IPS-18a (cell line): ENCODE measurements around the gene TNS2.
"Not testable (repeated sequence)": the region's sequence is repeated elsewhere in the genome, so short reads cannot be mapped to it uniquely, and the experiment has no call there.

Experiments
- H3K27ac ChIP-seq: one replicate; pipeline ENCODE4 v1.5.1; 2013; ENCODE audit warnings: low read length
- H3K27me3 ChIP-seq: one replicate; pipeline ENCODE4 v1.6.1; 2013; ENCODE audit warnings: mild to moderate bottlenecking, low read length; ENCODE audit not compliant: control insufficient read depth, insufficient read depth
- H3K36me3 ChIP-seq: one replicate; pipeline ENCODE4 v1.6.1; 2013; ENCODE audit warnings: low read depth, low read length; ENCODE audit not compliant: control insufficient read depth
- H3K4me1 ChIP-seq: one replicate; pipeline ENCODE4 v1.6.1; 2013; ENCODE audit warnings: low read depth, low read length; ENCODE audit not compliant: control insufficient read depth
- H3K4me3 ChIP-seq: one replicate; pipeline ENCODE4 v1.5.1; 2013; ENCODE audit warnings: low read length
- H3K9ac ChIP-seq: one replicate; pipeline ENCODE4 v1.6.1; 2013; ENCODE audit warnings: mild to moderate bottlenecking, low read length, moderate library complexity
- H3K9me3 ChIP-seq: one replicate; pipeline ENCODE4 v1.6.1; 2013; ENCODE audit warnings: low read depth, low read length; ENCODE audit not compliant: control insufficient read depth

The TNS2 gene

GRCh38 chr12:53095596-53095895 is 45.7 kb downstream of the TNS2 start:
- peaks cover 22% of the 10 kb centered on the region for H3K4me1 ChIP-seq
- not testable (repeated sequence) for H3K27ac ChIP-seq, H3K36me3 ChIP-seq, H3K9me3 ChIP-seq, H3K9ac ChIP-seq, H3K4me3 ChIP-seq
- peaks cover 36% of the 10 kb centered on the region for H3K27me3 ChIP-seq

GRCh38 chr12:53096089-53096741 is 46.4 kb downstream of the TNS2 start:
- Histone ChIP-seq H3K9ac (no peak overlapping the region), H3K4me3 (peak overlapping the region; percentile 85)

GRCh38 chr12:53096759-53097158 is 46.9 kb downstream of the TNS2 start:
- H3K36me3 ChIP-seq = no peaks in the 10 kb centered on the region
- H3K4me1 ChIP-seq = peaks cover 22% of the 10 kb centered on the region
- H3K9me3 ChIP-seq = no peaks in the 10 kb centered on the region
- H3K27ac ChIP-seq = no peak overlapping the region
- peaks cover 36% of the 10 kb centered on the region for H3K27me3 ChIP-seq
- H3K9ac ChIP-seq = peak overlapping the region; percentile 20
- H3K4me3 ChIP-seq = peak overlapping the region; percentile 85

More at GRCh38 chr12:53096089-53096741, 46.4 kb downstream of the TNS2 start:
- peaks cover 22% of the 10 kb centered on the region for H3K4me1 ChIP-seq
- no peaks in the 10 kb centered on the region for H3K9me3 ChIP-seq
- H3K27ac ChIP-seq = no peak overlapping the region
- peaks cover 36% of the 10 kb centered on the region for H3K27me3 ChIP-seq
- H3K36me3 ChIP-seq = no peaks in the 10 kb centered on the region

DNA sequence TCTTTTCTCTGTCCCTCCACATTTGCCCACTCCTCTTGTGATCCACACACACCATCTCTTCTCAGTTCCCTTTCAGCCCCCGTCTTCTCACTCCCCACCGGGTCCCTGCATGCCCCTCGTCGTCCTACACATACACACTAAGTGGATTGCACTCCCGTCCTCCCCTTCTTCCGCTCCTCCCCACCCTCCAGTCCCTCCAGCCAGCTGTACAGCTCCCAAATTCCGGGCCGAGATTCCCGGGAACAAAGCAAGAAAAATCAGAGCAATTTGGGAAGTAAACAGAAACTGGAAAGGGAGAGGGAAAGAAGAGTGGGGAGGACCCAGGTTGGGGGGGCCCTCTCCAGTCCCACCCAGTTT is 47.3 kb downstream of the TNS2 start:
- Histone ChIP-seq H3K9ac (peak overlapping the region; percentile 20), H3K4me1 (peaks cover 22% of the 10 kb centered on the region), H3K27ac (no peak overlapping the region), H3K36me3 (no peaks in the 10 kb centered on the region), H3K9me3 (no peaks in the 10 kb centered on the region), H3K4me3 (peak overlapping the region; percentile 85), H3K27me3 (peaks cover 36% of the 10 kb centered on the region)

- Histone ChIP-seq H3K27me3 (peaks cover 36% of the 10 kb centered on the region), H3K9ac (peak within 1 kb of the TSS; percentile 20), H3K27ac (no peak within 1 kb of the TSS), H3K36me3 (no peaks in the 10 kb centered on the region), H3K4me1 (peaks cover 22% of the 10 kb centered on the region), H3K4me3 (peak within 1 kb of the TSS; percentile 85), H3K9me3 (no peaks in the 10 kb centered on the region)
Observed at GRCh38 chr12:53097564-53098353, 47.9 kb downstream of the TNS2 start, which contains the start of gene IGFBP6. TSS of gene IGFBP6 (plus strand) at chr12:53097667. CDS start at chr12:53097718, 51 bp downstream.

DNA sequence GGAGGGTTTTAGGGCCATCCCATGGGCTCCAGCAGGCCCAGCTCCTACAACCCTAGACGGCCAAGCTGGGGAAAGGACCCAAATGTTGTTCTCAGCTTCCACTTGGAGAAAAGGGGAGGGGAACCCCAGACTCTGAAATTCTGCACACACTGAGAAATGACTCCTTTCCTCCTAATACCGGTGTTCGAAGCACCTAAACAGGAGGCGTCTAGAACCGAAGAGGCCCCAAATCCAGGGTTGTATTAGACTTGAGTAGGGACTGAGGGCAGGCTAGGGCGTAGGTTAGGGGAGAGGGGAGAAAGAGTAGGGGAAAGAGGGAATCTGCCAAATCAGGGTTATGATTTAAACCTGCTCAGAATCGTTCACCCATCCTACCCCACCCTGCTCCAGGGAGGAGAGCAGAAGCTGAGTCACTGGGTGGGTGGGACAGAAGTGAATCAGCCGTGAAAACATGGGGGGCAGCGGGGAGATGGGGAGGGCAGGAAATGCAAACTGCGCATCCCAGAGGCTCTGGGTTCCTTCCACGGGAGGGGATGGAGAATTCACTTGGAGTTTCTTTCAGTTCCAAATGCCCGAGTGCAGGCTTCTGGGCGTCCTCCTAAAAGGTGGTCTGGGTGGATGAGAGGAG is 48.6 kb downstream of the TNS2 start:
- Histone ChIP-seq H3K36me3 (no peaks in the 10 kb centered on the region), H3K27ac (no peak overlapping the region), H3K9me3 (no peaks in the 10 kb centered on the region), H3K4me1 (peaks cover 22% of the 10 kb centered on the region), H3K27me3 (peaks cover 36% of the 10 kb centered on the region), H3K9ac (no peak overlapping the region), H3K4me3 (peak overlapping the region; percentile 85)

- no peak overlapping the region for H3K9ac ChIP-seq
- peak overlapping the region; percentile 85 for H3K4me3 ChIP-seq
- H3K27me3 ChIP-seq = peaks cover 36% of the 10 kb centered on the region
- H3K27ac ChIP-seq = no peak overlapping the region
- H3K9me3 ChIP-seq = no peaks in the 10 kb centered on the region
- H3K4me1 ChIP-seq = peaks cover 22% of the 10 kb centered on the region
- no peaks in the 10 kb centered on the region for H3K36me3 ChIP-seq
Observed at GRCh38 chr12:53099071-53099882, 49.4 kb downstream of the TNS2 start.

DNA sequence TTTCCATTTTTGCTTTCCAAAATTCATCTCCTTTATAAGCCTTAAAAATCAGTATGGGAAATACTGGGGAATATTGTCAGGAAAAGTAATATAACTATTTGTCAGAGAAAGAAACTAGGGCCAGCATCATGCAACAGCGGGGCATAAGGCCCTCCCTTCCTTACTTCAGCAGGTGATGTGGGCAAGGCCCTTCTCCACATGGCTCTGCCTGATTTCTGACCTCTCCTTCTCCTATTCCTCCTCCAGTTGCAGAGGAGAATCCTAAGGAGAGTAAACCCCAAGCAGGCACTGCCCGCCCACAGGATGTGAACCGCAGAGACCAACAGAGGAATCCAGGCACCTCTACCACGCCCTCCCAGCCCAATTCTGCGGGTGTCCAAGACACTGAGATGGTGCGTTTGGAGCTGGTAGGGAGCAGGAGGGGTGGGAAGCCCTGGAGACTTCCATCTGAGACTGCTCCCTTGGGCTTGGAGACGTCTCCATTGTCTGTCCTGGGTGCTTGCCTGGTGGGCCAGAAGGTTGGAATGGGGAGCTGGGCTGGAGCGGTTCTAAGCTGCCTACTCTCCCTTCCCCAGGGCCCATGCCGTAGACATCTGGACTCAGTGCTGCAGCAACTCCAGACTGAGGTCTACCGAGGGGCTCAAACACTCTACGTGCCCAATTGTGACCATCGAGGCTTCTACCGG is 50.7 kb downstream of the TNS2 start:
- Histone ChIP-seq H3K27ac (no peak overlapping the region), H3K36me3 (no peaks in the 10 kb centered on the region), H3K4me1 (peaks cover 22% of the 10 kb centered on the region), H3K9ac (no peak overlapping the region), H3K27me3 (peaks cover 36% of the 10 kb centered on the region), H3K9me3 (no peaks in the 10 kb centered on the region), H3K4me3 (no peak overlapping the region)

DNA sequence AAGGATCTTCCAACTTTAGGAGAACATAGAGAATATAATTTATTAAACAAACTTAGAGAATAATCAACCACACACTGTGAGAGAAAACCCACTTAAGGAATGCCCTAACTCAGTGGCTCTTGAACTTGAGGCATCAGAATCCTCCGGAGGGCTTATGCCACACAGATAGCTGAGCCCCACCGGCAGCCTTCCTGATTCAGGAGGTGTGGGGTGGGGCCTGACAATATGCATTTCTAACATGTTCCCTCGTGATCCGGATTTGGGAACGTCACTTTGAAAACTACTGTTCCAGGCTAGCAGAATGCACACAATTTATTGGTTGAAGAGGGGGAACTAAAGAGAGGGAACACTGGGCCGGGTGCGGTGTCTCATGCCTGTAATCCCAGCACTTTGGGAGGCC is 51.4 kb downstream of the TNS2 start:
- Histone ChIP-seq H3K4me1 (peaks cover 18% of the 10 kb centered on the region), H3K27me3 (peaks cover 30% of the 10 kb centered on the region), H3K27ac (no peak overlapping the region), H3K9me3 (no peaks in the 10 kb centered on the region), H3K9ac (no peak overlapping the region), H3K36me3 (no peaks in the 10 kb centered on the region), H3K4me3 (no peak overlapping the region)

DNA sequence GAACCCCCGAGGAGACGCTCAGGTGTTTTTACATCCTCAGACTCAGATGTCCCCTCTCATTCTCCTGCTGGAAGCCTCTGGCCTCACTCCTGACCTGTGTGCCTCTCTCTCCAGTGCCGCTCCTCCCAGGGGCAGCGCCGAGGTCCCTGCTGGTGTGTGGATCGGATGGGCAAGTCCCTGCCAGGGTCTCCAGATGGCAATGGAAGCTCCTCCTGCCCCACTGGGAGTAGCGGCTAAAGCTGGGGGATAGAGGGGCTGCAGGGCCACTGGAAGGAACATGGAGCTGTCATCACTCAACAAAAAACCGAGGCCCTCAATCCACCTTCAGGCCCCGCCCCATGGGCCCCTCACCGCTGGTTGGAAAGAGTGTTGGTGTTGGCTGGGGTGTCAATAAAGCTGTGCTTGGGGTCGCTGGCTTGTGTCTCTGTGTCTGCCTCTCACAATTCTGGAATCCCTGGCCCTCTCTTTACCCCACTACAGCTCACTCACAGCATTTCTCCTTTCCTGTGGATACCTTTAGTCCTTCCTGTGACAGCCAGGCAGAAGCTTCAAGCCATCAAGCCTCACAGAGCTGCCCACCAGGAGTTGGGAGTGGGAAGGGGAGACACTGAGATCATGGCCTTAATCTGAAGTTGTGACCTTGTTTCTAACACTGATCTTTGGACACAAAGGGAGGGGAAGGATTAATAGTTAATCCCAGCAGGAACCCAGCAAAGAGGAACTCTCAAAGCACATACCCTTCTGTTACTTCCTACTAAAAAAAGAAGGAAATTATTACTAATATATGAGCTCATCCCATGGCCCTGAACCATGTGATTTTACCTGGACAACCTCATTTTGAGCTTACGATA is 52.3 kb downstream of the TNS2 start:
- Histone ChIP-seq H3K27me3 (peaks cover 21% of the 10 kb centered on the region), H3K4me1 (peaks cover 9% of the 10 kb centered on the region), H3K9ac (no peak overlapping the region), H3K27ac (no peak overlapping the region), H3K4me3 (no peak overlapping the region), H3K9me3 (no peaks in the 10 kb centered on the region), H3K36me3 (no peaks in the 10 kb centered on the region)
